Measurements from ENCODE around the gene CHORDC1.

- no peak for TF ChIP-seq CTCF (IDR thresholded peaks at IDR 0.05)
- TF ChIP-seq EP300 (IDR thresholded peaks at IDR 0.05), result no peak
- no peak for TF ChIP-seq POLR2A (IDR thresholded peaks at IDR 0.05)
Observed at GRCh38 chr11:90250970-90251369, 28.1 kb upstream of the CHORDC1 start.
